GM18909 (cell line): Measurements from ENCODE around the gene ACP1.

Source experiments
- ATAC-seq: cut with Tn5 transposase; IDR thresholded peaks from one replicate; pipeline ENCODE4 v1.9.1; 2021; ENCODE audit warnings: mild to moderate bottlenecking; ENCODE audit not compliant: unreplicated experiment, poor library complexity

ACP1 gene

DNA sequence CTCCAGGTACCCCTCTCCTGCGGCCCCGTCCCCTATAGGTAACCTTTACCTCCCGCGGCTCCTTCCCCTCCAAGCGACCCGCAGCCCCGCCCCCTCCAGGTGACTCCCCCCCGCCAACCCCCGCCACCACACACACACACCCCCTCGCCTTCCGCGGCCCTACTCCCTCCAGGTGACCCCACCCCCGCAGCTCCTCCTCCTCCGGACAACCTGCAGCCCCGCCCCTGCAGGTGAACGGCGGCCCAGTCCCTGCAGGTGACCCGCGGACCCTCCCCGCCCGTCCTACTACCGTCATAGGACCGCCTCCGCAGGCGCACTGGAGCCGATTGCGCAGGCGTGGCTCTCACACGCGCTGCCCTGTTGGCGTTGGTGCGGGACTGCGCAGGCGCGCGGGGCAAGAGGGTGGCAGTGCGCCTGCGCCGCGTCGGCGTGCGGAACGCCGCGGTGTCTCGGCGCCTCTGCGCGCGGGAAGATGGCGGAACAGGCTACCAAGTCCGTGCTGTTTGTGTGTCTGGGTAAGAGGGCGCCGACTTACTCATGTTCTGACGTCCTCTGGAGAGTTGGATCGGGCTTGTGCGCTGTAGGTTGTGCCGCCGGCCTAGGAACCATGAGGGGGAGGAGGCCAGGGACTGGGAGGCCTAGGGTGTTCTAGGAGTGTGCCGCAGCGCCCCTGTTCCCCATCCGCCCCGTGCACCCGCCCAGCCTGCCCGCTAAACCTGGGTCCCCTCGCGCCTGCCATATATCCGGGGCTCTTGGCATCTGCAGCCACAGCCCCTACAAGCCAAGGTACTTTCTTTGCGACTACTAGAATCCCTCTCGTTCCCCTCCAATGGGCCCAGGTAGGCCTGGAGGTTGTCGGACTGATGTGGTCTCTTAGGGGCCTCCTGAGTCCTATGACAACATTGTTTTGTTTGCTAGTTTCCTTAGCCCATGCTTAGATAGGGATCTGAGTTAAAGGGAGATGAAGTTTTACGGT is at the start of gene ACP1:
Gene ACP1 (plus strand): TSS at position 455 of the 976 bp plus-strand sequence. CDS start 18 bp downstream, at position 473.
- peak; percentile 95 for ATAC-seq

DNA sequence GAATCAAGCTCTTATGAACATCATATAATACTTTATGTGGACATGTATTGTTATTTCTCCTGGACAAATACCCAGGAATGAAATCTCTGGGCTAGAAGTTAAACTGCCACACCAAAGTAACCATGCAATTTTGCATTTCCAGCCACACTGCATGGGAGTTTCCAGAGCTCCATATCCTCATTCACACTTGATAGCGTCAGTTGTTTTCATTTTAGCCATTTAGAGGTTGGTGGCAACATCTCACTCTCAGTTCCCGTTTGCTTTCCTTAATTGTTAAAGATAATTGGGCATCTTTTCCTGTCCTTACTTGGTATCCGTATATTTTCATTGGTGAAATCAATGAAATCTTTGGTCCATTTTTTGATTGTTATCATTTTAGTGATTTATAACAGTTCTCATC is 48.7 kb upstream of the ACP1 start:
- ATAC-seq, result no peak

DNA sequence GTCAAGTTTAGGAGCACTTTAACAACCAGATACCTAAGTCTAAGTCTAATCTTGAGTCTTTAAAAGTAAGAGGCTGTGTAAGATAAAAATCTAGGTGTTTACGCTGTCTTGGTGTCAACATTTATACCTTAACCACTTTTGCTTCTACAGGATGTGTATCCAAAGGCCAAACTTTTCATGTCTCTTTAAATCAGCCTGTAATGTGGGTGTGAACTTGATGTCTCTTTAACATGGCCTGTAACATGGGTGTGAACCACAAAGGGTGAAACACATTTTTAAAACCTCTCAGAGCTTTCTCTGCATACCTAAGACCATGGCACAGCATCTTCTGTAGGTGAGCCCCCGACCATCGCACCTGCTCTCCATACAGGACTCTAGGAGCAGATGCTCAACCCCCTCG is 41.3 kb upstream of the ACP1 start:
- no peak for ATAC-seq

DNA sequence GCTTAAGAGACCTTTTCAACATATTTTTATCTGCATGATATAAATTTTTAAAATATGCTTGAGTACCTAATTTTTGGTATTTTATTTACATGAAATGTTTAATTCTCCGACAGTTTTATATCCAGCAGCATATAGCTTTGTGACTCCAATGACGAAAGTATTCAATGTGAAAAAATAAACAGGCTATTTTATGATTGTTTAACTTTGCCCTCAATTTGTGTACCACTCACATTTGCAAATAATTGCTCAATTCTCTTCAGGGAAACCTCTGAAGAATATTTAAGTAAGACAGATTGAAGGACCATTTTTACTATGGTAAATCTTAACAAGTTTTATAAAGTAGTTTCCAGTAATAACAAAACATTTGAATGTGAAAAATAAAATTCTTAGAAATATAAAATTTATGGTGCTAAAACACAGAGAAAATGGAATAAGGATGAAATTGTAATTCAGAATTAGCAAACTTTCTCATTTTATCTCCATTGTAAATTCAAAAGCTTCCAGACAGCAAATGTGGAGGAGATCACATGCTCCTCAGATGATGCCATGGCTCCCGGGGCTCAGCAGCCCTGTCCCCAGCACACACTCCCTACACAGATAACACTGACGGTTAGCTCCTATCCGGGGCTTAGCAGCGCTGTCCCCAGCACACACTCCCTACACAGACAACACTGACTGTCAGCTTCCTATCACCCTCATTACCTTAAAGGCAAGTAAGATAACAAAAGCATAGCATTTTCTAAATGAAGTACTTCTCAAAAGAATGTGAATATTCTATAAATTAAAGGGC is 40.6 kb upstream of the ACP1 start:
- no peak for ATAC-seq

DNA sequence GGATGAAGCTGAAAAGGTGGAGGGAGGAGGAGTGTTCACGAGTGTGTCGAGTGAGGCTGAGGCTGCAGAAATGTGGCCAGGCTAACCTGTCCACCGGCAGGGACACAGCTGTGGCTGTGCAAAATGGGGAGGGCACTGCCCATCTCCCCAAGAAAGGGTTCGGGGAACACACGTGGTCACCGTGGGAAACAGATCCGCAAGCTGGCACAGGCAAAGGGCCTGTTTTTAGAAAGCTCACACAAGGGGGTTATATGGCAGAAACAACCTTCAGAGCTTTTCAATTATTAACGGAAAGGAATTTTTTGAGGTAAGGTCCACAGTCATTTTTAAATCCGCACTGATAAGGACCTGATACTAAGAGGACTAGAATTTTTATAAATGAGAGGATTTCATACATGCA is 36.6 kb upstream of the ACP1 start:
- ATAC-seq, result no peak

DNA sequence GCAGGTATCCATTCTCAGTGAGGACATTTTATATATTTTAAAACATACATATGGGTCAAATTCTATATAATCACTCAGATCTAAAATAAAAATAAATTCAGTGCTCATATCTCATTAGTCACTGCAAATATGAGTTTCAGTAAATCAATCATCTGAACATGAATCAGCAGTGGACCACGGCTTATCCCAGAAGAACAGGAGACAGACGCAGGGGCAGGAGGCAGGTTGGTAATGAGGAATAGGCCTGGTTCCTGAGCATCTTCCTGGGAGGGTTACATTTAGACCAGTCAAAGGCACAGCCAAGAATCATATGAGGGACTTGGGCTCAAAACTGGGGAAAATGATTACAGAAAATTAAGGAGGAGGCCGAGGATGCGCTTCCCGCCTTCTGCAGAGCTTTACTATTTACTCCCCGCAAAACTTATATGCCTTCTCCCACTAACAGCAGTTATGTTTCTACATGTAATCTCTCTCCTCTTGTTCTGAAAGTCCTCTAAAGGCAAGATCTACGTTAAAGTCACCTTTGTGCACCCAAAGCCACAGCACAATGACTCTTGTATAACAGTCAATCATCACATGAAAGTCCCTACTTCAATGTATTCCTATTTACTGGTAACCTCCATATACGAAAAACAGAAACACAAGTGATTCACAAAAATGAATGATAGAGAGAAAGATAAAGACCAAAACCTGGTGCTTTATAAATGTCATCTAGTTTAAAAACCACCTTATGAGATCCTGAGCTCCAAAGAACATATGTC is 36.0 kb upstream of the ACP1 start:
- no peak for ATAC-seq

DNA sequence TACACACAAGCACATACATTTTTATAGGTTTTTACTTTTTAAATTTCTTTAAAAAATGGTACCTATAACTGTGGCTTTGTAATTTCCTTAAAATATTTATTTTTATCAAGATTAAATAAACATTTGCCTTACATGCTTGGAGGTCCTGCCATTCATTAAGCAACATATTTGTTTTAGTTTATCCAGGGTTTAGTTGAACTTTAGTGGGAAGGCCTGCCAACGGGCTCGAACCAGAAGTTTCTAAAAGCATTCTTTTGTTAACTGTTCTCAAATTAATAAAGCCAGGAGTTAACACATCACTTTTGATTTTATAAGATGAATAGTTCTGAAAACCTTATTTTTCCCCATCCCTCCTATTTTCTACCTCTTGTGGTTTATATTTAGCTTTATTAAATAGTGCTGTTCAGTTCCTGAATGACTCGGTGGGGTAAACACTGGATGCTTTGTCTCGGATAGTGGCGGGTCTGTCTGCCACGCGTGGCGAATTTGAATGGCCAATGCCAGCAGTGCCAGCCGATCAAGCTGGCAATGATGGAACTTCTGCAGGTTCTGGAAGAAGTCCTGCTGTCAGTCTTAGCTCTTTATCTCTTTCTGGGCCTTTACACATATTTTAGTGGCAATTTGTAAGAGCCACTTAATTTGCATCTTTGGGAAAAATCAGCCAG is 33.1 kb upstream of the ACP1 start:
- no peak for ATAC-seq

DNA sequence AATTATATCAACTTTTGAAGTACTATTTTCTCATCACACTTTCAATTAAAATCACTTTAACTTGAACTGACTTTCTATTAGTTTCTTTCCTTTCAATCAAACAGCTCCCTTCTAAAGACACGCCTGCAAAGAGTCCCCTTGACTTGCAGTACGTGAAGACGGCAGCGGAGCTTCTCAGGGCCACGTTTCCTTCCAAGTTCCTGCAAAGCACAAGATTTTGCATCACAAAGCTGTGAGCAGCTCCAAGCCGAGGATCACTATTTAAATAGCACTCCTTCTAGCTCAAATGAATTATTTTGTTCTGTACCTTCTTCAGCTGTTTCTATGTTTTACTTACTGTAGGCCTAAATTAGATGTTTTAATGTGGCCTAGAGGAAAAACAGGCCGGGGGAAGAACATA is 31.7 kb upstream of the ACP1 start:
- ATAC-seq, result no peak

DNA sequence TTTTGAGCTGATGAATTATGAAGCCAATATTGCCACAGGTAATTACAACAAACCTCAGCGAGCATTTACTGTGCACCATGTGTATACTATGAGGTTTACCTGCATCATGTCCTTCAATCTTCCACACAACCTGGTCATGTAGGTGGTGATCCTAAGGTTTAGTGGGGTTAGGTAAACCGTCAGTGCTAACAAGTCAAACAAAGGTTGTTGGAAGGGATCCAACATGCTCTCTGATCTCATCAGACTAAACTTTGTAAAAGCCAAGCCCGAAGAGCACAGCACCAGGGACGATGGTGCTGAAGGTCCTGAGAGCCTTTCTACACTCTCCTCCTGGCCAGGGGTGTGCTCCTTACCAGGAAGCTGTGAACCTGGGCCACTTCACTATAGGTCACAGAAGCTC is 30.3 kb upstream of the ACP1 start:
- no peak for ATAC-seq

DNA sequence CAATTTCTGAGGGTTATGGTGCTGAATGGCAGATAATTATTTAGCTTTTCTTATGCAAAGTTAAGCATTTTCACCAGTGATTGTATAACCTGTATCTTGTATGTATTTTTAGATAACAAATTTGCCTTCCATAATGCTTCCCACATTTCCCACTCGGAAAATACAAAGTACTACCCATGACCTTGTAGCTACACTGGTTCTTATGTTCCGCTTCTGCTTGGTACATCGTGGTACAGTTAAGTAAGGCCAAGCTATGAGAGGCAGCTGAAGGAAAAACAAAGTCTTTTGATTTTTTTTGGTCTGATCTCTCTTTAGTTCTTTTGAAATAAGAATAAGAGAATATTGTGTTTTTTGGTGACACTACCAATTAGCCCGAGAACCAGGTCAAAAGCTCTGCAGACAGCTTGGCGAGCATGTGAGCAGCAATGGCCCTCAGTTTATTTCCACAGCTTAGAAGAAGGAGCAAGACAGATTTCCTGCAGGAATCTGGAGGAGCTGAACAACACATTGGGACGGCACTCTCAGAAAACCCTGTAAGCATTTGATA is 27.7 kb upstream of the ACP1 start:
- ATAC-seq, result no peak

DNA sequence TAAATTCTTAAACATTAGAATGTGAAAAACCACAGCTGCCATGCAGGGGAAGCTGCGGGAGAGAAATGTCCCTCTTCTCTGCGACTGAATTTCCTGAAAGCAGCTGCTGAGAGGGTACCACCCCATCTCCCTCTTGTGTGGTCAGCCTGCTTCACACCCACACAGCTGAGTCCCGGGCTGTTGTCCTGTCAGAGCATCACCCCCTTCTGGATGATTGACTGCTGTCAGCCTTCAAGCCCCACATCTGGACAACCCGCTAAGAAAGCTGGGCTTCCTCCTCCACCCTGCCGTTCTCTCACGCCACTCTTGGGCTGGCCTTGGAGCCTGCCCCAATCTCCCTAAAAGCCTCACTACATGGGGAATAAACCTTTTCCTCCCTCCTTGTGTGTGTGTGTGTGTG is 26.9 kb upstream of the ACP1 start:
- ATAC-seq, result no peak

DNA sequence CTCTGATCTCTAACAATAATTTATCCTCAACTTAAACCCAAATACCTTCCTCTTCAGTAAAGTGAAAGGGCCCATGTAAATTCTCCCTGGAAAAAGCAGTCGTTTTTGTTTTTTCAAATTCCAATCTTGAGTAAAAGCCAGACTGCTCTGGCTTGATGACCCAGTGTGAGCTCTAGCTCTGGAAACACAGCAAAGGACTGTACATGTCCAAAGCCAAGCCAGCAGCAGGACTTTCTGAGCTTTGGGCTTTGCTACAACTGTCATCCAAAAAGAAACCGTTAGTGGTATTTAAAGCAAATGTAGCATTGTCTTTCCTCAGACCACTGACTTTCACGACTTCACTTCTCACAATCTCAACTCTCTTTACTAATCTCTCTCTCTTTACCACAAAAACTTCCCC is 26.3 kb upstream of the ACP1 start:
- ATAC-seq, result no peak

DNA sequence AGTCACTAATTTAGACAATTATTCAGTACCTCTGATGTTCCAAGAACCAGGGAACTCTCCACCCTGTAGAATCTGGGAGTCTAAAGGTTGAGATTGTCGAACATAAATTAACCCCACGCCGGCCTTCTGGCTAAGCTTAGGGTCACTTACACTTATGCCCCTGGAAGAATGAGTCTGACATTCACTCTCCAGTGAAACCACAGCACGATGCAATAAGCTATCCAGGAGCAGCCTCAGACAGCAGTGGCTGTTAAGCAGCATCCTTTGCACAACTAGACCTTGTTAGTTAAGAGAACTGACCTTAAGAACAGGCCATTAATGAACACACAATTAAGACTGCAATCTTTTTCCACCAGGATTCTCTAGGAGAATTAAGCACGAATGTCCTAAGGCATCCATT is 25.9 kb upstream of the ACP1 start:
- no peak for ATAC-seq

DNA sequence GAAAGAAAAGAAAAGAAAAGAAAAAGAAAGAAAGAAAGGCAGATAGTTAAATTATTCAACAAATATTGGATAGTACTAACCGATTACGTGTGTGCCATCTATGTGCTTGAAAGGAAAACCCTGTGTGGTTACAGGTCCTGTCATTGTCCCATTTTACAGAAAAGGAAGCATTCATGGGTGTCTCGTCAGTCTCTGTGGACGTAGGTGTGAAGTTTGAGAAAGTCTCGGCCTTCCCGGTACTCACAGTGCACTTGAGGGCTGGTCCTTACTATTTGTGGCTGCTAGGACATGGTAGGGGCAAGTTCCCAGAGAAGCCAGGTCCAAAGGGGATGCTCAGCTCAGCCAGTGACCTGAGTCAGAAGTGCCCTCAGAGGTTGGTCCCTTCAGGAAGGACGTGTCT is 20.2 kb upstream of the ACP1 start:
- no peak for ATAC-seq

DNA sequence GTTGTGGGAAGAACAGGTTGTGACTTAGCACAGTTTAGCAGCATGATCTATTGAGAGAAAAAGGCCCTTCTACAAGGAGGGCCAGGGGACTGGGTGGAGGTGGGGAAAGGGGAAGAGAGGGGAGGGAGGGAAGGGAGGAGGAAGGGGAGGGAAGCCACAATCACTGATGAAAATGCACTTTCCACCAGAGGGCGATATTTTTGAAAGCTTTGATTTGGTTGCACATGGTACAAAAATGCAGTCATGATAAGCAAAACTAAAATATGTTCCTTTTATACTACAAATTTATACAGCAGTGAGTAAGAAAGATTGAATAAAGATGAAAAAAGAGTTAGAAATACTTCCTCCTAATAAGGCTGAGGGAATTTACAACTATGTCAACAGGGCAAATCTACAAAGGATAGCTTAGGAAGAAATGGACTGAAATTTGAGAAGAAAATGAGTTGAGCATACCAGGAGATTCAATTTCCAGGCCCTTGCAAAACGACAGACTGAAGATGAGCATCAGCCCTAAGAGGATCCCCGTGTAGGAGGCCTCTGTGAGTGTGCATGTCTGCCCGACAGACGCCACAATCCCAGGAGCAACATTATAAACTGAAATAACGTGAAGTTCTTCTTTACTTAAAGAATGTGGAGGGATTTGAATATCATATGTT is 18.1 kb upstream of the ACP1 start:
- no peak for ATAC-seq

DNA sequence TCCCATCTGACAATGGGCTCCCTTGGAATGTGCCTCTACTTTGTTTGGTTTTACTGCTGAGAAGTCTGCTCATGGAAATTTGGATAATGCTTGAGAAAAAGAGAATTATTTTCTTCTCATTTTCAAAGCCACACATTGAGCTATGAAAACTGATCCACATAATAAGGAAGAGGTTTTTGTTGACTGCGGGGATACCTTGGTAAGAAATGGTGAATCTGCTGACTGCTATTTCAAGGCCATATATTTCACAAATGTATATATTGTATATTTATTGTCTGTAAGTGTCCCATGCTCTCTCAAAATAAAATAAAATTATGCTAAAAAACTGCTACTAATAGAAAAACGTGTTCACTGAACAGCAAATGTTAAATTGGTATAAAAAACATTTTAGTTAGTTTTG is 16.0 kb upstream of the ACP1 start:
- no peak for ATAC-seq

DNA sequence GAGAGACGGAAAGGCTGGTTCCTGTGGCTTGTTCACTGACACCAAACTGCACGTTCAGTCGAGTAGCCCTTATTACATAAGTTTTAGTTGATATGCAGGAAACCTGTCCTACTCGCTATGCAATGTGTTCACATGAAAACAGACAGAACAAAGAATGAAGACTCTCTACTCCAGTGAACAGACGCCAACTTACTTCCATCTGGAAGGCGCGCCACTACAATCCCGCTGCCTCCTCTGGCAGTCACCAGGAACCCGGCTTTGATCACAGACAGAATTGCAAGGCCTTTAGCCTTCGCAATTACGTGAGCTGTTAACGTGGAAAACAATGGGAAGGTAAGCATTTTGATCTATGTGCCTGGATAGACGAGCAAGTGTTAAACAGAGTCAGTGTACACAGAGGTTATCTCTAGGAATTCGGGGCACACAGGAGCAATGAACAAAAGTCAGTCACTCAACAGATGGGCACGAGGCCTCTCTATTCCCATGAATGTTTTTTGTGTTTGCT is 15.2 kb upstream of the ACP1 start:
- ATAC-seq, result no peak

DNA sequence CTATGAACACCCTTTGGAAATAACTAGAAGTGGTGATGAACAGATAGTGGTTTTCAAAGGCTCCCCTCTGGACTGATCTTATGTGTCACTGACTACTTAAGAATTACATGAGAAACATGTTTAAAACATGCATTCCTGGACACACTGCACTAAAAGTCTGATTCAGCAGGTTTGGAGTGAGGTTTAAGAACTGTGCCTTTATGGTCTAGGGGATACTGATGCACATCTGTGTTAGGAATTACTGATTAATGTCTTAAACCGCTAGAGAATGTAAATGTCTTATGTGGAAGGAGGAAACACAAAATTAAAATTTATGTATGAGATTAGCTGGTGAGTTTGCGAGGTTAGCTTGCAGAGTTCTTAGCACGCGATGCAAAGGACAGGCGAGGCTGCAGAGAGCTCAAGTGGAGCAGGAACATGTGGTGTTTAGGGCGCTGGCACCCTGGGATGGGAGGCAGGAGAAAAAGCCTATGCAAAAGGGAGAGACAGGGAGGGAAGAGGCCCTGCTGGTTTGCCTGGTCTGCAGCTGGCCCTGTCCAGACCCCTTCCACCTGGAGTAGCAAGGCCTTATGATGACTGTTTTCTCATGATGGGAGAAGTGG is 12.6 kb upstream of the ACP1 start:
- ATAC-seq, result no peak

DNA sequence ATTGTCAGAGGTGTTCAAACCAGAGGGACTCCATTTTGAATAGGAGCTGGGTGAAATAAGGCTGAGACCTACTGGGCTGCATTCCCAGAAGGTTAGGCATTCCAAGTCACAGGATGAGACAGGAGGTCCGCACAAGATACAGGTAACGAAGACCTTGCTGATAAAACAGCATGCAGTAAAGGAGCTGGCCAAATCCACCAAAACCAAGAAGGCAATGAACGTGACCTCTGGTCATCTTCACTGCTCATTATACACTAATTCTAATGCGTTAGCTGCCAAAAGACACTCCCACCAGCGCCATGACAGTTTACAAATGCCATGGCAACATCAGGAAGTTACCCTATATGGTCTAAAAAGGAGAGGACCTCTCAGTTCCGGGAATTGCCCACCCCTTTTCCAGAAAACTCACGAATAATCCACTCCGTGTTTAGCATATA is 11.5 kb upstream of the ACP1 start:
- no peak for ATAC-seq
